ENCODE data around the gene TJP1.
"Not testable (repeated sequence)": the region's sequence is repeated elsewhere in the genome, so short reads cannot be mapped to it uniquely, and the experiment has no call there.

GRCh38 chr15:29657476-29657817 lies 164.8 kb downstream of the TJP1 start:
- TF ChIP-seq POLR2A (IDR thresholded peaks at IDR 0.05) = not testable (repeated sequence)
- TF ChIP-seq, protein P1, sequence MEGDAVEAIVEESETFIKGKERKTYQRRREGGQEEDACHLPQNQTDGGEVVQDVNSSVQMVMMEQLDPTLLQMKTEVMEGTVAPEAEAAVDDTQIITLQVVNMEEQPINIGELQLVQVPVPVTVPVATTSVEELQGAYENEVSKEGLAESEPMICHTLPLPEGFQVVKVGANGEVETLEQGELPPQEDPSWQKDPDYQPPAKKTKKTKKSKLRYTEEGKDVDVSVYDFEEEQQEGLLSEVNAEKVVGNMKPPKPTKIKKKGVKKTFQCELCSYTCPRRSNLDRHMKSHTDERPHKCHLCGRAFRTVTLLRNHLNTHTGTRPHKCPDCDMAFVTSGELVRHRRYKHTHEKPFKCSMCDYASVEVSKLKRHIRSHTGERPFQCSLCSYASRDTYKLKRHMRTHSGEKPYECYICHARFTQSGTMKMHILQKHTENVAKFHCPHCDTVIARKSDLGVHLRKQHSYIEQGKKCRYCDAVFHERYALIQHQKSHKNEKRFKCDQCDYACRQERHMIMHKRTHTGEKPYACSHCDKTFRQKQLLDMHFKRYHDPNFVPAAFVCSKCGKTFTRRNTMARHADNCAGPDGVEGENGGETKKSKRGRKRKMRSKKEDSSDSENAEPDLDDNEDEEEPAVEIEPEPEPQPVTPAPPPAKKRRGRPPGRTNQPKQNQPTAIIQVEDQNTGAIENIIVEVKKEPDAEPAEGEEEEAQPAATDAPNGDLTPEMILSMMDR (IDR thresholded peaks at IDR 0.05) = not testable (repeated sequence)

Data from lower leg skin (tissue), 3 donors.